ENCODE results near the gene TAP2.

The TAP2 gene

DNA sequence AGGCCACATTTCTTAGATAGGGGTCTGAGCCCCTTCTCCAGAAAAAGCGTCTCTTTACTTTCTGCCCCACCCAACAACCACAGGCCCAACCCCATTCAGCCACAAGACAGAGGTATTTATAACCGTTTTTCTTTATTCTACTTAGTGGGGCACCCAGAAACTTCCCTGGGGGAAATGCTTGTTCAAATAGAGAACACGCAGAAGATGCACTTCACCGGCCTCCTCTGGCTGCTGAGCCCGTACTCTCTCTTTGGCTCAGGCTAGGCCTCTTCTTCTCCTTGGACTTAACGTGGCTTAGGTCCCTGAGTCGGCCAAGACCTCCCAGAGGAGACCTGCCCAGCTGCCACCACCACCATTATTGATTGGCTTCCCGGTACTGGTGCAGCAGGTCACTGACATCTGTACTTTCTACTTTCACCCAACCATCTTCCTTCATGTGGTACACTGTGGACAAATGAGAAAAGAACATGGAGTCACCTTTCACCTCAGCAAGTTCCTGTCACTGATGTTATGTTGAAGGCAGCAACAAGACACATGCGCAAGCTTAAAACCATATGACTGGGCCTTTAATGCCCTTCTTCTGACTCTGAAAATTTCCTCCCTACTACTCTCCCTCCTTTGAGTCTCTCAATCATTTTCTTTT is 2.2 kb upstream of the TAP2 start:
- H3K9me2 ChIP-seq (replicated peaks; ENCODE audit: insufficient read depth, low read length) = no peaks in the 10 kb centered on the region
- TF ChIP-seq, protein P1, sequence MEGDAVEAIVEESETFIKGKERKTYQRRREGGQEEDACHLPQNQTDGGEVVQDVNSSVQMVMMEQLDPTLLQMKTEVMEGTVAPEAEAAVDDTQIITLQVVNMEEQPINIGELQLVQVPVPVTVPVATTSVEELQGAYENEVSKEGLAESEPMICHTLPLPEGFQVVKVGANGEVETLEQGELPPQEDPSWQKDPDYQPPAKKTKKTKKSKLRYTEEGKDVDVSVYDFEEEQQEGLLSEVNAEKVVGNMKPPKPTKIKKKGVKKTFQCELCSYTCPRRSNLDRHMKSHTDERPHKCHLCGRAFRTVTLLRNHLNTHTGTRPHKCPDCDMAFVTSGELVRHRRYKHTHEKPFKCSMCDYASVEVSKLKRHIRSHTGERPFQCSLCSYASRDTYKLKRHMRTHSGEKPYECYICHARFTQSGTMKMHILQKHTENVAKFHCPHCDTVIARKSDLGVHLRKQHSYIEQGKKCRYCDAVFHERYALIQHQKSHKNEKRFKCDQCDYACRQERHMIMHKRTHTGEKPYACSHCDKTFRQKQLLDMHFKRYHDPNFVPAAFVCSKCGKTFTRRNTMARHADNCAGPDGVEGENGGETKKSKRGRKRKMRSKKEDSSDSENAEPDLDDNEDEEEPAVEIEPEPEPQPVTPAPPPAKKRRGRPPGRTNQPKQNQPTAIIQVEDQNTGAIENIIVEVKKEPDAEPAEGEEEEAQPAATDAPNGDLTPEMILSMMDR (IDR thresholded peaks at IDR 0.05; ENCODE audit: insufficient read depth, low read length, poor library complexity, severe bottlenecking) = no peak
- no peak for TF ChIP-seq EZH2phosphoT487 (conservative IDR thresholded peaks at IDR 0.05; ENCODE audit: low read length)
- H3K27ac ChIP-seq (ENCODE audit: low read depth, low read length) = no peak overlapping the region
- no peaks in the 10 kb centered on the region for H3K9me3 ChIP-seq (ENCODE audit: insufficient read depth, low read length)
- H3K27me3 ChIP-seq (ENCODE audit: low read length) = no peaks in the 10 kb centered on the region
- no peak overlapping the region for H3K4me2 ChIP-seq (ENCODE audit: low read depth, low read length, poor library complexity, severe bottlenecking)
- no peaks in the 10 kb centered on the region for H4K20me1 ChIP-seq (ENCODE audit: low read depth, low read length)
- no peak overlapping the region for H2AFZ ChIP-seq (ENCODE audit: low read depth, low read length, severe bottlenecking)
- H3K79me2 ChIP-seq (ENCODE audit: insufficient read depth, low read length) = peaks cover 16% of the 10 kb centered on the region; the same call in 1 of the 2 replicates
- H3K4me3 ChIP-seq (ENCODE audit: insufficient read depth, low read length, poor library complexity, severe bottlenecking) = no peak overlapping the region
- H3K36me3 ChIP-seq (ENCODE audit: low read length) = no peaks in the 10 kb centered on the region
- H3F3A ChIP-seq (ENCODE audit: insufficient read depth) = peaks cover 14% of the 10 kb centered on the region
- H3K9ac ChIP-seq (ENCODE audit: low read length) = no peak overlapping the region

DNA sequence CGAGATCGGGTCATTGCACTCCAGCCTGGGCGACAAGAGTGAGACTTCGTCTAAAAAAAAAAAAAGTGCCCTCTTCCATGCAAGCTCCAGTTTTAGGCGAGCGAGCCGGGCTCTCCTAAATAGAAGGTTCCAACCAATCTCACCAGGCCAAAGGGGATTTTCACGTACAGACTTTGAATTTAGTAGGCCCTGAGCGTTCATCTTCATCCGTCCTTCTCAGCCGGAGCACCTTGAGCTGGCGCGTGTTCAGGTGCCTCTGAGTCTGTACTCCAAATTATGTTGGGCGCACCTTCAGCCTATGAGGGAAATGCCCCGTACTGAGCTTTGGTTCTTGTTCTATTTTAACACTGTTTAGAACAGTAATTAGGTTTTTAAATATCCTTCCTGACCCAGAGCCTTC is 817 bp upstream of the TAP2 start:
- peaks cover 16% of the 10 kb centered on the region; the same call in 1 of the 2 replicates for H3K79me2 ChIP-seq (ENCODE audit: insufficient read depth, low read length)

DNA sequence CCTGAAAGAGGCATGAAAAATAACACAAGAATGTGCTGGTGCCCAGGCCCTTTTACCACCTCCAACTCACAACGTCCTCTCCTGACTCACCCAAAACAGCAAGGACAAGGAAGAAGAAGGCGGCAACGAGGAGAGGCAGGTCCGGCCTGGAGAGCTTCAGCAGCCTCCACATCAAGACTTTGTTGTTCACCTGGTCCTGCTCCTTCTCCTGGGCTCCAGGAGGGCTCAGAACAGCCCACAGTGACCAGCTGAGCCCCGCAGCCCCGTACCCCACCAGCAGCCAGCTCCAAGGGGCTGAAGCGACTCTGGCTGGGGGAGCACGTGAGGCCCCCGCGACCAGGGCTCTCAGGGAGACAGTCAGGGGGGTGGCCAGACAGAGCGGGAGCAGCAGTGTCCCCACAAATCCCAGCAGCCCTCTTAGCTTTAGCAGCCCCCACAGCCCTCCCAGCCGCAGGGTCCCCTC is 857 bp downstream of the TAP2 start:
- Histone ChIP-seq H4K20me1 (ENCODE audit: low read depth, low read length) (no peaks in the 10 kb centered on the region), H2AFZ (ENCODE audit: low read depth, low read length, severe bottlenecking) (peak overlapping the region; percentile 62), H3K9me3 (ENCODE audit: insufficient read depth, low read length) (no peaks in the 10 kb centered on the region), H3K4me2 (ENCODE audit: low read depth, low read length, poor library complexity, severe bottlenecking) (peak overlapping the region; percentile 80), H3K9ac (ENCODE audit: low read length) (peak overlapping the region; percentile 73), H3K27ac (ENCODE audit: low read depth, low read length) (peak overlapping the region; percentile 27), H3K27me3 (ENCODE audit: low read length) (no peaks in the 10 kb centered on the region), H3F3A (ENCODE audit: insufficient read depth) (no peaks in the 10 kb centered on the region), H3K4me3 (ENCODE audit: insufficient read depth, low read length, poor library complexity, severe bottlenecking) (peak overlapping the region; percentile 67), H3K79me2 (ENCODE audit: insufficient read depth, low read length) (peaks cover 16% of the 10 kb centered on the region; the same call in 1 of the 2 replicates), H3K9me2 (replicated peaks; ENCODE audit: insufficient read depth, low read length) (no peaks in the 10 kb centered on the region), H3K36me3 (ENCODE audit: low read length) (0 out of 2 replicates have a peak, but pooled peaks cover 4% of the 10 kb centered on the region)
- TF ChIP-seq EZH2phosphoT487 (conservative IDR thresholded peaks at IDR 0.05; ENCODE audit: low read length) = no peak
- TF ChIP-seq, protein P1 (IDR thresholded peaks at IDR 0.05; ENCODE audit: insufficient read depth, low read length, poor library complexity, severe bottlenecking) = no peak

More for the DNA sequence above, 817 bp upstream of the TAP2 start:
- no peak overlapping the region for H2AFZ ChIP-seq (ENCODE audit: low read depth, low read length, severe bottlenecking)
- H3K27ac ChIP-seq (ENCODE audit: low read depth, low read length) = no peak overlapping the region
- H3K9ac ChIP-seq (ENCODE audit: low read length) = no peak overlapping the region
- H4K20me1 ChIP-seq (ENCODE audit: low read depth, low read length) = no peaks in the 10 kb centered on the region
- H3K27me3 ChIP-seq (ENCODE audit: low read length) = no peaks in the 10 kb centered on the region
- H3F3A ChIP-seq (ENCODE audit: insufficient read depth) = peaks cover 5% of the 10 kb centered on the region; the same call in 1 of the 2 replicates
- no peaks in the 10 kb centered on the region for H3K36me3 ChIP-seq (ENCODE audit: low read length)
- H3K9me2 ChIP-seq (replicated peaks; ENCODE audit: insufficient read depth, low read length) = no peaks in the 10 kb centered on the region
- H3K4me2 ChIP-seq (ENCODE audit: low read depth, low read length, poor library complexity, severe bottlenecking) = no peak overlapping the region
- H3K4me3 ChIP-seq (ENCODE audit: insufficient read depth, low read length, poor library complexity, severe bottlenecking) = no peak overlapping the region
- no peaks in the 10 kb centered on the region for H3K9me3 ChIP-seq (ENCODE audit: insufficient read depth, low read length)
- no peak for TF ChIP-seq EZH2phosphoT487 (conservative IDR thresholded peaks at IDR 0.05; ENCODE audit: low read length)
- TF ChIP-seq, protein P1 (IDR thresholded peaks at IDR 0.05; ENCODE audit: insufficient read depth, low read length, poor library complexity, severe bottlenecking) = no peak

All from SU-DHL-6 (cell line).